NT2/D1 (cell line): ENCODE data around the gene DPY19L3.

Source experiments
- SUZ12 ChIP-seq: IDR thresholded peaks from 2 replicates; pipeline ENCODE4 v1.6.1; 2011; ENCODE audit not compliant: insufficient read length, insufficient read depth; ENCODE audit errors: extremely low read depth
- YY1 ChIP-seq: IDR thresholded peaks from 2 replicates; pipeline ENCODE4 v1.6.1; 2011; ENCODE audit not compliant: insufficient read length, insufficient read depth
- ZNF274 ChIP-seq: IDR thresholded peaks from 2 replicates; pipeline ENCODE4 v1.6.1; 2011; ENCODE audit warnings: mild to moderate bottlenecking, low read depth, low read length

DNA sequence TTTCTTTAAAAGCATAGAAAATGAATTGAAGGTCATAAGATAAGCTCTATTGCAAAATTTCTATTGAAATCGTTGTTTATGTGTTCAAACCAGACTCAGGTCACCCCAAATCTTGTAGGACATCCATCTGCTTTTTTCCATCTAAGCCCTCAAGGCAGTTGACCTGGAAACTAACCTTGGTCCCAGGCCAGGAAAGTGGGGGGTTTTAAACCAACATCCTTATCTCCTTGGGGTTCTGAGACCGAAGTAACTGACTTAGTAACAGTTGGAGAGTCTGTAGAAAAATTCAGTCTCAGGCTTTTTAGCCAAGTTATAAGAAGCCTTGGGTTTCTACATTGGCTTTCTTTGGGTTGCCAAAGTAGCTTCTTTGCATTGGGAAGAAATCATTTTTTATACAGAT lies 36.8 kb upstream of the DPY19L3 start:
- TF ChIP-seq YY1 (no peak), ZNF274 (no peak), SUZ12 (no peak)
